ENCODE data around the gene CAVIN4.

The CAVIN4 gene

GRCh38 chr9:100580257-100580656, 2.4 kb downstream of the CAVIN4 start:
- no peaks in the 10 kb centered on the region for H3K9me3 ChIP-seq (ENCODE audit: control insufficient read depth, low read length)
- no peaks in the 10 kb centered on the region for H3K79me2 ChIP-seq
- no peak overlapping the region for H3K27ac ChIP-seq
- no peak overlapping the region for H3K4me3 ChIP-seq (ENCODE audit: low read depth, low read length)
- H3K27me3 ChIP-seq (ENCODE audit: control insufficient read depth, insufficient read depth, low read length) = no peaks in the 10 kb centered on the region
- H3K9ac ChIP-seq = no peak overlapping the region
- H2AFZ ChIP-seq = no peak overlapping the region
- TF ChIP-seq CTCF (IDR thresholded peaks at IDR 0.05) = no peak
- peaks cover under 1% of the 10 kb centered on the region for H3K4me1 ChIP-seq
- H3K36me3 ChIP-seq (ENCODE audit: control insufficient read depth, insufficient read depth, low read length) = no peaks in the 10 kb centered on the region
- no peak overlapping the region for H3K4me2 ChIP-seq (ENCODE audit: low read length)

DNA sequence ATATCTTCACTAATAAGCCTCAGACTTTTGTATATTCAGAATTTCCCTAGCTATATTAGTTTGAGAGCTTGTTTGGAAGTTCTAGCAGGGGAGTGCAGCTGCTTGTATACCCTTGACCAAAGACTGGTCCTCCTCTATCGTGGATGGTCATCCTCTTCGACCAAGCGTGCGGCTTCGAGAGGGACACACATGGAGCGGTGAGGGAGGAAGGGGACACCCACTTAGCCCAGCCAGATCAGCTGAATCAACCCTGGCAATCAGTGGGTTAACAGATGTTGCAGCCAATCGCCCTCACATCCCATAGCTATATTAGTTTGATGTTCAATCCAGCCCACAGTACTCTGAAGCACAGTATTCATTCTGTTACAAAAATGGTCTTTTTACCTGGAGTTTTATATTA, 3.2 kb downstream of the CAVIN4 start:
- no peak for TF ChIP-seq CTCF (IDR thresholded peaks at IDR 0.05)
- Histone ChIP-seq H3K4me1 (peaks cover 5% of the 10 kb centered on the region), H3K9ac (no peak overlapping the region), H3K9me3 (ENCODE audit: control insufficient read depth, low read length) (no peaks in the 10 kb centered on the region), H3K79me2 (no peaks in the 10 kb centered on the region), H3K36me3 (ENCODE audit: control insufficient read depth, insufficient read depth, low read length) (no peaks in the 10 kb centered on the region), H2AFZ (no peak overlapping the region), H3K4me2 (ENCODE audit: low read length) (no peak overlapping the region), H3K27me3 (ENCODE audit: control insufficient read depth, insufficient read depth, low read length) (no peaks in the 10 kb centered on the region), H3K27ac (no peak overlapping the region), H3K4me3 (ENCODE audit: low read depth, low read length) (no peak overlapping the region)

DNA sequence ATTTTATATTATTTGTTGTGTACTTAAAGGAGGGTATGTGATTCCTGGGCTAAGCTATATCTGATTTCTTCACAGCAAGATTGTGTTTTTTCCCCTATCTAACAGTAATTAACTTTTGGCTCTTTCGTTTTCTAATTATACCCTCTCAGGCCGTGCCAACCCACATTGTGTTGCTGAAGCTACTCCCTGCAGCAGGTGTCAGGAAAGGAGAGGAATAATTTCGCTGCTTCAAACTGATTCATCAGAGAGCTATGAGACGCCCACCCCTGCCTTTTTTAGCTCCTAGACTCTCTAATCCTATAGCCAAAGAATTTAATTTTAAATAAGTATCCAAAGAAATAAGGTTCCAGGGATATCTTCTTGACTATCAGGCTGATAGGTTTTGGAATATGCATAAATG, 3.8 kb downstream of the CAVIN4 start:
- Histone ChIP-seq H3K9me3 (ENCODE audit: control insufficient read depth, low read length) (no peaks in the 10 kb centered on the region), H3K4me3 (ENCODE audit: low read depth, low read length) (no peak overlapping the region), H3K4me2 (ENCODE audit: low read length) (no peak overlapping the region), H3K9ac (no peak overlapping the region), H3K79me2 (no peaks in the 10 kb centered on the region), H2AFZ (no peak overlapping the region), H3K4me1 (peaks cover 5% of the 10 kb centered on the region), H3K27me3 (ENCODE audit: control insufficient read depth, insufficient read depth, low read length) (no peaks in the 10 kb centered on the region), H3K27ac (no peak overlapping the region), H3K36me3 (ENCODE audit: control insufficient read depth, insufficient read depth, low read length) (no peaks in the 10 kb centered on the region)
- TF ChIP-seq CTCF (IDR thresholded peaks at IDR 0.05) = no peak

- Histone ChIP-seq H3K27ac (no peak overlapping the region), H3K79me2 (no peaks in the 10 kb centered on the region), H3K9me3 (ENCODE audit: control insufficient read depth, low read length) (no peaks in the 10 kb centered on the region), H3K27me3 (ENCODE audit: control insufficient read depth, insufficient read depth, low read length) (no peaks in the 10 kb centered on the region), H2AFZ (no peak overlapping the region), H3K9ac (no peak overlapping the region), H3K36me3 (ENCODE audit: control insufficient read depth, insufficient read depth, low read length) (no peaks in the 10 kb centered on the region), H3K4me2 (ENCODE audit: low read length) (no peak overlapping the region), H3K4me1 (peaks cover 5% of the 10 kb centered on the region), H3K4me3 (ENCODE audit: low read depth, low read length) (no peak overlapping the region)
- TF ChIP-seq CTCF (IDR thresholded peaks at IDR 0.05) = no peak
Measured at GRCh38 chr9:100583014-100583802, 5.3 kb downstream of the CAVIN4 start.

- Histone ChIP-seq H3K4me2 (ENCODE audit: low read length) (no peak overlapping the region), H3K27ac (no peak overlapping the region), H3K4me1 (peaks cover 5% of the 10 kb centered on the region), H3K9ac (no peak overlapping the region), H3K36me3 (ENCODE audit: control insufficient read depth, insufficient read depth, low read length) (no peaks in the 10 kb centered on the region), H3K79me2 (no peaks in the 10 kb centered on the region), H3K9me3 (ENCODE audit: control insufficient read depth, low read length) (no peaks in the 10 kb centered on the region), H2AFZ (no peak overlapping the region), H3K27me3 (ENCODE audit: control insufficient read depth, insufficient read depth, low read length) (no peaks in the 10 kb centered on the region), H3K4me3 (ENCODE audit: low read depth, low read length) (no peak overlapping the region)
- TF ChIP-seq CTCF (IDR thresholded peaks at IDR 0.05) = no peak
Measured at GRCh38 chr9:100584951-100585350, 7.1 kb downstream of the CAVIN4 start.
